ENCODE results near the gene SMYD3. TPM values are rescaled to one million over a fixed set of nuclear protein-coding genes. Genes with fewer than 3 reads are reported as not detected.

The SMYD3 gene
- total RNA-seq, 1 donor from 2014 or later: 24.2 TPM

- Mint-ChIP-seq H3K36me3 (ENCODE audit: low read depth) (no peaks in the 10 kb centered on the region), H3K9me3 (no peaks in the 10 kb centered on the region), H3K4me1 (peaks cover 3% of the 10 kb centered on the region), H3K27ac (ENCODE audit: unreplicated experiment) (no peak overlapping the region), H3K27me3 (ENCODE audit: low read depth) (no peaks in the 10 kb centered on the region), H3K4me3 (no peak overlapping the region)
- DNase-seq (ENCODE audit: low read depth, low spot score): no peak
- no peak for TF ChIP-seq CTCF (conservative IDR thresholded peaks at IDR 0.05)
Observed at GRCh38 chr1:246309247-246309884, 197.7 kb downstream of the SMYD3 start.

GRCh38 chr1:246308533-246309075, 198.5 kb downstream of the SMYD3 start:
- Mint-ChIP-seq H3K9me3 (no peaks in the 10 kb centered on the region), H3K36me3 (ENCODE audit: low read depth) (no peaks in the 10 kb centered on the region), H3K4me3 (no peak overlapping the region), H3K27me3 (ENCODE audit: low read depth) (no peaks in the 10 kb centered on the region), H3K27ac (ENCODE audit: unreplicated experiment) (no peak overlapping the region), H3K4me1 (peaks cover 3% of the 10 kb centered on the region)
- TF ChIP-seq CTCF (conservative IDR thresholded peaks at IDR 0.05): no peak
- DNase-seq (ENCODE audit: low read depth, low spot score): no peak

- no peaks in the 10 kb centered on the region for H3K36me3 Mint-ChIP-seq (ENCODE audit: low read depth)
- no peaks in the 10 kb centered on the region for H3K9me3 Mint-ChIP-seq
- no peak for TF ChIP-seq CTCF (conservative IDR thresholded peaks at IDR 0.05)
- no peak overlapping the region for H3K27ac Mint-ChIP-seq (ENCODE audit: unreplicated experiment)
- H3K4me3 Mint-ChIP-seq: no peak overlapping the region
- H3K27me3 Mint-ChIP-seq (ENCODE audit: low read depth): no peaks in the 10 kb centered on the region
- peaks cover 3% of the 10 kb centered on the region for H3K4me1 Mint-ChIP-seq
- DNase-seq (ENCODE audit: low read depth, low spot score): no peak
Observed at GRCh38 chr1:246306415-246307037, 200.6 kb downstream of the SMYD3 start.

- H3K4me1 Mint-ChIP-seq: peaks cover 3% of the 10 kb centered on the region
- no peak for TF ChIP-seq CTCF (conservative IDR thresholded peaks at IDR 0.05)
Observed at GRCh38 chr1:246304484-246305259, 202.4 kb downstream of the SMYD3 start.

GRCh38 chr1:246302711-246303317, 204.3 kb downstream of the SMYD3 start:
- Mint-ChIP-seq H3K27me3 (ENCODE audit: low read depth) (no peaks in the 10 kb centered on the region), H3K27ac (ENCODE audit: unreplicated experiment) (no peak overlapping the region), H3K9me3 (peaks cover 3% of the 10 kb centered on the region), H3K4me1 (peaks cover 3% of the 10 kb centered on the region), H3K4me3 (no peak overlapping the region), H3K36me3 (ENCODE audit: low read depth) (no peaks in the 10 kb centered on the region)
- TF ChIP-seq CTCF (conservative IDR thresholded peaks at IDR 0.05): no peak
- no peak for DNase-seq (ENCODE audit: low read depth, low spot score)

More at GRCh38 chr1:246304484-246305259, 202.4 kb downstream of the SMYD3 start:
- no peaks in the 10 kb centered on the region for H3K27me3 Mint-ChIP-seq (ENCODE audit: low read depth)
- H3K36me3 Mint-ChIP-seq (ENCODE audit: low read depth): no peaks in the 10 kb centered on the region
- H3K9me3 Mint-ChIP-seq: no peaks in the 10 kb centered on the region
- no peak for DNase-seq (ENCODE audit: low read depth, low spot score)
- no peak overlapping the region for H3K27ac Mint-ChIP-seq (ENCODE audit: unreplicated experiment)
- H3K4me3 Mint-ChIP-seq: no peak overlapping the region
